NCI-H2227 (cell line): ENCODE measurements around the gene TM9SF2.
A peak's percentile ranks its signal among the peaks of the same experiment; 100 is the strongest.

Experiments used
- DNase-seq: peaks from one replicate; lab custom pipeline; 2025; ENCODE audit not compliant: unreplicated experiment; lab: John Stamatoyannopoulos, UW

The TM9SF2 gene

GRCh38 chr13:99495466-99496183 is 5.6 kb upstream of the TM9SF2 start:
- DNase-seq, result no peak

- DNase-seq, result no peak
Measured at GRCh38 chr13:99496184-99497142, 4.8 kb upstream of the TM9SF2 start.

GRCh38 chr13:99498171-99499161 is 2.8 kb upstream of the TM9SF2 start:
- DNase-seq, result peak; percentile 96

- no peak for DNase-seq
Measured at GRCh38 chr13:99500839-99501183, 461 bp upstream of the TM9SF2 start.

- no peak for DNase-seq
Measured at GRCh38 chr13:99501848-99502301, 603 bp downstream of the TM9SF2 start.

GRCh38 chr13:99505814-99506269 is 4.6 kb downstream of the TM9SF2 start:
- DNase-seq, result no peak

- DNase-seq, result no peak
Measured at GRCh38 chr13:99506634-99507033, 5.4 kb downstream of the TM9SF2 start.

GRCh38 chr13:99507054-99507453 is 5.8 kb downstream of the TM9SF2 start:
- DNase-seq, result no peak

- no peak for DNase-seq
Measured at GRCh38 chr13:99507551-99507950, 6.3 kb downstream of the TM9SF2 start.

GRCh38 chr13:99507986-99508385 is 6.7 kb downstream of the TM9SF2 start:
- no peak for DNase-seq

- no peak for DNase-seq
Measured at GRCh38 chr13:99509479-99509878, 8.2 kb downstream of the TM9SF2 start.

- no peak for DNase-seq
Measured at GRCh38 chr13:99514801-99515200, 13.5 kb downstream of the TM9SF2 start.

- DNase-seq, result no peak
Measured at GRCh38 chr13:99516153-99516929, 15.1 kb downstream of the TM9SF2 start.

- DNase-seq, result no peak
Measured at GRCh38 chr13:99517577-99517976, 16.3 kb downstream of the TM9SF2 start.

GRCh38 chr13:99517984-99518383 is 16.7 kb downstream of the TM9SF2 start:
- no peak for DNase-seq

GRCh38 chr13:99522298-99522697 is 21.0 kb downstream of the TM9SF2 start:
- no peak for DNase-seq

GRCh38 chr13:99523838-99524237 is 22.6 kb downstream of the TM9SF2 start:
- no peak for DNase-seq

GRCh38 chr13:99525967-99526366 is 24.7 kb downstream of the TM9SF2 start:
- DNase-seq, result no peak

- DNase-seq, result no peak
Measured at GRCh38 chr13:99526549-99526948, 25.3 kb downstream of the TM9SF2 start.

- no peak for DNase-seq
Measured at GRCh38 chr13:99527301-99527700, 26.0 kb downstream of the TM9SF2 start.
